A549 (cell line): Measurements from ENCODE around the gene TM4SF20. TPM values are rescaled to one million over a fixed set of nuclear protein-coding genes. Genes with fewer than 3 reads are reported as not detected.

ENCODE experiments used
- ATAC-seq, 2 experiments: fragments of 200-7000 bp in 1 of 2; fragments of >200 bp in 1 of 2; cut with Nextera tagmentation in 1 of 2; cut with Tn5 transposase in 1 of 2; 3 replicates each; pipeline versions ENCODE4 v1.8.0 to v1.9.1; 2018 to 2020; ENCODE audit warnings: mild to moderate bottlenecking in 1 of 2, moderate library complexity in 1 of 2
- CTCF ChIA-PET: fragments of 300-600 bp; sonication (Branson Sonifier 250); formaldehyde crosslinking; extraction: SDS; loops from one replicate; lab custom pipeline; 2021; ENCODE audit warnings: antibody characterized with exemption, inconsistent platforms; lab: Yijun Ruan, JAX
- POLR2A ChIA-PET: fragments of 350-600 bp; formaldehyde crosslinking; extraction: SDS; loops from one replicate; lab custom pipeline; 2021; ENCODE audit warnings: antibody characterized with exemption, inconsistent platforms; lab: Yijun Ruan, JAX
- DNase-seq, 2 experiments: peaks; one replicate each; pipeline versions ENCODE4 v3.0.0 to v3.0.0-alpha.2; 2011 to 2016; ENCODE audit warnings: low read depth in 1 of 2, low spot score in 1 of 2
- FAIRE-seq: peaks from 2 replicates; lab custom pipeline; 2011; peaks lifted over from hg19 to GRCh38; lab: Jason Lieb, UNC
- H3K27ac ChIP-seq, 2 experiments: fragments of >200 bp; sonication (Bioruptor Twin); formaldehyde crosslinking; 3 replicates each; pipeline ENCODE4 v1.5.1; 2016 to 2017
- H3K4me1 ChIP-seq: fragments of >200 bp; sonication (Bioruptor Twin); formaldehyde crosslinking; 3 replicates; pipeline ENCODE4 v1.6.1; 2016
- H3K4me2 ChIP-seq: fragments of >200 bp; sonication (Bioruptor Twin); formaldehyde crosslinking; 3 replicates; pipeline ENCODE4 v1.6.1; 2016
- H3K4me3 ChIP-seq: fragments of >200 bp; sonication (Bioruptor Twin); formaldehyde crosslinking; 3 replicates; pipeline ENCODE4 v1.5.1; 2016
- H3K9me3 ChIP-seq: fragments of >200 bp; sonication (Bioruptor Twin); formaldehyde crosslinking; 3 replicates; pipeline ENCODE4 v1.6.1; 2016
- BHLHE40 ChIP-seq: IDR thresholded peaks from 2 replicates; pipeline ENCODE4 v1.6.1; 2012; ENCODE audit warnings: low read depth, low read length, inconsistent platforms
- CBX2 ChIP-seq: fragments of 200-600 bp; sonication (generic); IDR thresholded peaks from 2 replicates; pipeline ENCODE4 v1.6.1; 2016; ENCODE audit warnings: low read depth, mild to moderate bottlenecking, borderline replicate concordance
- CBX8 ChIP-seq: fragments of 200-600 bp; sonication (generic); IDR thresholded peaks from 2 replicates; pipeline ENCODE4 v1.6.1; 2016
- CHD2 ChIP-seq: fragments of 150-350 bp; IDR thresholded peaks from 2 replicates; pipeline ENCODE4 v1.6.1; 2014; ENCODE audit warnings: low read length; ENCODE audit not compliant: partially characterized antibody
- EHMT2 ChIP-seq: fragments of 200-600 bp; sonication (generic); IDR thresholded peaks from 2 replicates; pipeline ENCODE4 v1.6.1; 2016; ENCODE audit warnings: antibody characterized with exemption, low read depth, mild to moderate bottlenecking, moderate library complexity
- ESRRA ChIP-seq: fragments of 150-350 bp; IDR thresholded peaks from 2 replicates; pipeline ENCODE4 v1.6.1; 2014; ENCODE audit warnings: mild to moderate bottlenecking, low read length, borderline replicate concordance
- FOSB ChIP-seq: fragments of 250-450 bp; sonication (Bioruptor Pico); IDR thresholded peaks from 2 replicates; pipeline ENCODE4 v1.5.0; 2020; ENCODE audit warnings: mild to moderate bottlenecking, moderate library complexity
- HEYL ChIP-seq: fragments of 250-450 bp; sonication (Bioruptor Pico); IDR thresholded peaks from 2 replicates; pipeline ENCODE4 v1.8.0; 2021; ENCODE audit warnings: mild to moderate bottlenecking, moderate library complexity
- HOXA7 ChIP-seq: fragments of 250-450 bp; sonication (Bioruptor Pico); IDR thresholded peaks from 2 replicates; pipeline ENCODE4 v1.5.0; 2020; ENCODE audit warnings: mild to moderate bottlenecking, moderate library complexity
- HOXB5 ChIP-seq: fragments of 250-450 bp; sonication (Bioruptor Pico); IDR thresholded peaks from 2 replicates; pipeline ENCODE4 v1.5.0; 2020; ENCODE audit warnings: mild to moderate bottlenecking, moderate library complexity
- KDM1A ChIP-seq: fragments of 200-600 bp; sonication (generic); IDR thresholded peaks from 2 replicates; pipeline ENCODE4 v1.6.1; 2016; ENCODE audit warnings: low read depth, mild to moderate bottlenecking
- MAFK ChIP-seq: fragments of 450-650 bp; IDR thresholded peaks from 2 replicates; pipeline ENCODE4 v1.6.1; 2014; ENCODE audit not compliant: partially characterized antibody
- NFE2L2 ChIP-seq: fragments of 150-350 bp; conservative IDR thresholded peaks from 2 replicates; pipeline ENCODE4 v1.6.1; 2014; ENCODE audit warnings: low read length
- NR3C1 ChIP-seq: fragments of >200 bp; sonication (Bioruptor Twin); formaldehyde crosslinking; IDR thresholded peaks from 3 replicates; pipeline ENCODE4 v1.6.1; 2017
- PHF8 ChIP-seq: fragments of 200-600 bp; sonication (generic); IDR thresholded peaks from 2 replicates; pipeline ENCODE4 v1.6.1; 2016; ENCODE audit warnings: low read depth, mild to moderate bottlenecking, antibody characterized with exemption, moderate library complexity, borderline replicate concordance
- POLR2AphosphoS2 ChIP-seq: conservative IDR thresholded peaks from 2 replicates; pipeline ENCODE4 v1.6.1; 2012; ENCODE audit warnings: low read length, improper control_type of control experiment, inconsistent platforms
- RCOR1 ChIP-seq: fragments of 150-350 bp; IDR thresholded peaks from 2 replicates; pipeline ENCODE4 v1.6.1; 2014; ENCODE audit warnings: antibody characterized with exemption, low read length, low read depth
- ZNF302 ChIP-seq: fragments of 250-450 bp; sonication (Bioruptor Pico); IDR thresholded peaks from 2 replicates; pipeline ENCODE4 v1.9.0; 2021; ENCODE audit warnings: inconsistent platforms, mild to moderate bottlenecking, moderate library complexity
- WGBS: methylation state at CpG from one replicate; pipeline ENCODE4 v1.1.6; 2017; ENCODE audit errors: missing lambda C conversion rate; 5-methylcytosine and 5-hydroxymethylcytosine counted together
- polyA plus RNA-seq, 4 experiments: library from polyadenylated mRNA; depleted of rRNA in 3 of 4; stranded (reverse); fragments of >200 nt; fragmentation: RNase III in 1 of 4; extraction: RNeasy Plus Mini Kit Qiagen cat#74134 plus additional on column Dnase treatment in 1 of 4; gene quantifications; 2 replicates in 3 of 4; 3 replicates in 1 of 4; pipeline ENCODE4 v1.2.3, GENCODE V29; 2011 to 2017
- TF ChIP-seq, protein P1 (sequence below): fragments of 250-450 bp; sonication (Bioruptor Pico); IDR thresholded peaks from 2 replicates; pipeline ENCODE4 v1.5.0; 2020; ENCODE audit warnings: low read depth, mild to moderate bottlenecking, moderate library complexity
- TF ChIP-seq, protein P2 (sequence below): fragments of >200 bp; sonication (Bioruptor Twin); formaldehyde crosslinking; IDR thresholded peaks from 3 replicates; pipeline ENCODE4 v1.6.1; 2016
- TF ChIP-seq, protein P3 (sequence below): IDR thresholded peaks from 2 replicates; pipeline ENCODE4 v1.6.1; 2012

TM4SF20 gene
- polyA plus RNA-seq, 2 of the 4 experiments (the other 2 are of a cell fraction) = 59.3 to 136 TPM

DNA sequence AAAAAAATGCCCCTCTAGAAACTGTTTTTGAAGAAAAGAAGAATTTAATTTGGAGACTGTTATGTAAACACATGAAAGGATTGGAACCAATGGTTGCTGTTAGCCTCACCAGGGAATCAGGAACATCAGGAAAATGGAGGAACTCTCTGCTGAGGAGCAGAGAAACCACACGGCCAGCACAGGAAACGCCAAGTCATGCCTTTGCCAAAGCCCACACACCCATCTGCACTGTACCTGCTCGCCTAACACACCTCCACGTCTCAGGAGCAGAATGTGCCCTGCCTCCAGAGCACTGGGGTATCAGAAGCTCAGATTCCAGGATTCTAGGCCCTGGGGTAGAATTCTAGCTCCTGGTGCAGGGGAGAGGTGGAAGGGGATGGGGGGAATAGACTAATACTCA lies 18.5 kb upstream of the TM4SF20 start:
- CTCF ChIA-PET = interaction anchor here (1.0 to 8.4 kb wide), 2 partner anchors 9 to 74 kb away, joined by 3 to 52 read pairs; partner anchors contain the start of gene AGFG1
- peaks cover 60% of the 10 kb centered on the region for H3K4me1 ChIP-seq
- H3K9me3 ChIP-seq = no peaks in the 10 kb centered on the region
- no peak for DNase-seq
- FAIRE-seq = no peak
- WGBS = 67% methylated on average over 4 of the region's 4 CpGs
- H3K27ac ChIP-seq = peak overlapping the region; percentile 53 to 88
- POLR2A ChIA-PET = no interaction called here
- H3K4me2 ChIP-seq = no peak overlapping the region
- TF ChIP-seq CBX2 (no peak), HOXB5 (CRISPR knock-in tag) (0 out of 2 replicates have a peak, but pooled peaks have one; percentile 21), CBX8 (no peak), POLR2AphosphoS2 (no peak), ESRRA (no peak), NFE2L2 (peak; percentile 51; the same call in 1 of the 2 replicates), FOSB (no peak), MAFK (peak; percentile 61), PHF8 (no peak)
- TF ChIP-seq, protein P1, sequence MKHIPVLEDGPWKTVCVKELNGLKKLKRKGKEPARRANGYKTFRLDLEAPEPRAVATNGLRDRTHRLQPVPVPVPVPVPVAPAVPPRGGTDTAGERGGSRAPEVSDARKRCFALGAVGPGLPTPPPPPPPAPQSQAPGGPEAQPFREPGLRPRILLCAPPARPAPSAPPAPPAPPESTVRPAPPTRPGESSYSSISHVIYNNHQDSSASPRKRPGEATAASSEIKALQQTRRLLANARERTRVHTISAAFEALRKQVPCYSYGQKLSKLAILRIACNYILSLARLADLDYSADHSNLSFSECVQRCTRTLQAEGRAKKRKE (CRISPR knock-in tag) = no peak
- TF ChIP-seq, protein P2, sequence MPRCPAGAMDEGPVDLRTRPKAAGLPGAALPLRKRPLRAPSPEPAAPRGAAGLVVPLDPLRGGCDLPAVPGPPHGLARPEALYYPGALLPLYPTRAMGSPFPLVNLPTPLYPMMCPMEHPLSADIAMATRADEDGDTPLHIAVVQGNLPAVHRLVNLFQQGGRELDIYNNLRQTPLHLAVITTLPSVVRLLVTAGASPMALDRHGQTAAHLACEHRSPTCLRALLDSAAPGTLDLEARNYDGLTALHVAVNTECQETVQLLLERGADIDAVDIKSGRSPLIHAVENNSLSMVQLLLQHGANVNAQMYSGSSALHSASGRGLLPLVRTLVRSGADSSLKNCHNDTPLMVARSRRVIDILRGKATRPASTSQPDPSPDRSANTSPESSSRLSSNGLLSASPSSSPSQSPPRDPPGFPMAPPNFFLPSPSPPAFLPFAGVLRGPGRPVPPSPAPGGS = no peak
- ATAC-seq = 0 out of 6 replicates have a peak, but pooled peaks of 1 of the 2 experiments have one; percentile 32
- no peak overlapping the region for H3K4me3 ChIP-seq

DNA sequence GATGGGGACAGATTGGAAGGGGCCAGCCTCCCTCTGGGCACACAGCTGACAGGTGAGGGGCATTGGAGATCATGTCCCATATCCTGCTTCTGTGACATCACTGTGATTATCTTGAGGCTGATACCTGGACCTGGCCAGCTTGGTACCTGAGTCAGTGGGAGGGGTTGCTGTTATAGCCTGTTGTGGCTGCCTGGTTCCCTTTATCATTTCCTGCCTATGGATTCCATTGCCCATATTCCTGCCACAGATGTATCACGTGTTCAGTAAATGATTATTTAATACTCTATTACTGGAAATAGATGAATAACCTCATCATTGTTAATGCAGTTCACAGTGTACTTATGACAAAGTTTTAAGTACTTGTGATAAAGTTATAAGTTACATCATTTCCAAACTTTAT lies 16.4 kb upstream of the TM4SF20 start:
- Histone ChIP-seq H3K4me2 (no peak overlapping the region), H3K4me3 (no peak overlapping the region), H3K9me3 (no peaks in the 10 kb centered on the region), H3K4me1 (peaks cover 58% of the 10 kb centered on the region), H3K27ac (peak overlapping the region; percentile 52 to 88)
- DNase-seq (no peak), FAIRE-seq (no peak), ATAC-seq (no peak; a peak in 1 of 6 replicates)
- POLR2A ChIA-PET = no interaction called here
- CTCF ChIA-PET = interaction anchor here (1.0 to 8.4 kb wide), 3 partner anchors 11 to 371 kb away, joined by 3 to 52 read pairs (median 4); no protein-coding TSS in a partner anchor
- no peak for TF ChIP-seq HOXA7
- no peak for TF ChIP-seq KDM1A
- TF ChIP-seq HEYL (CRISPR knock-in tag) = no peak
- no peak for TF ChIP-seq EHMT2
- no peak for TF ChIP-seq BHLHE40
- TF ChIP-seq CHD2 = no peak
- no peak for TF ChIP-seq ZNF302
- TF ChIP-seq RCOR1 = no peak
- TF ChIP-seq, protein P3, sequence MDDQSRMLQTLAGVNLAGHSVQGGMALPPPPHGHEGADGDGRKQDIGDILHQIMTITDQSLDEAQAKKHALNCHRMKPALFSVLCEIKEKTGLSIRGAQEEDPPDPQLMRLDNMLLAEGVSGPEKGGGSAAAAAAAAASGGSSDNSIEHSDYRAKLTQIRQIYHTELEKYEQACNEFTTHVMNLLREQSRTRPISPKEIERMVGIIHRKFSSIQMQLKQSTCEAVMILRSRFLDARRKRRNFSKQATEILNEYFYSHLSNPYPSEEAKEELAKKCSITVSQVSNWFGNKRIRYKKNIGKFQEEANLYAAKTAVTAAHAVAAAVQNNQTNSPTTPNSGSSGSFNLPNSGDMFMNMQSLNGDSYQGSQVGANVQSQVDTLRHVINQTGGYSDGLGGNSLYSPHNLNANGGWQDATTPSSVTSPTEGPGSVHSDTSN = no peak
- TF ChIP-seq HOXB5 (CRISPR knock-in tag) = no peak
- 71% methylated on average over 1 of the region's 1 CpG for WGBS

DNA sequence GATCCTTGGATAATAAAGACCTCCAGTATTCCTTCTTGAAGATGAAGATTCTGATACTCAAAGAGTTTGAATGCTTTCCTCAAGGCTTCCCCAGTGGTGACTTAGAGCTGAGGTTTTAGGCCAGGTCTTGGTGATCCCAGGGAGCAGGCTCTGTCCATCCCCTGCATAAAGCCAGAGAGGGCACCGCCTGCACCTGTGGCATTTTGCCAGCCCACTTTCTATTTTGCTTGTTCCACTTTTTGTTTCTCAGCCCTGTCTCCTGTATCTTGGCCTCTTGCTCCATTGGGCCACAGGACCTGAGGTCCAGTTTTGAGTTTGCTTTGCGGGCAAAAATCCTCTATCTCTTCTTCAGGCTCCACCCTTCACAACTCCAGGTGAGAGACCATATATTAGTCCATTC lies 15.3 kb upstream of the TM4SF20 start:
- WGBS = 63% methylated on average over 2 of the region's 2 CpGs
- ATAC-seq (peak in 1 of 2 experiments; percentile 40; a peak in 2 of 6 replicates), FAIRE-seq (no peak), DNase-seq (no peak)
- POLR2A ChIA-PET = no interaction called here
- Histone ChIP-seq H3K4me1 (peaks cover 56% of the 10 kb centered on the region), H3K27ac (peak overlapping the region; percentile 88 to 99), H3K4me2 (peak overlapping the region; percentile 53), H3K9me3 (0 out of 3 replicates have a peak, but pooled peaks cover 7% of the 10 kb centered on the region), H3K4me3 (no peak overlapping the region)
- TF ChIP-seq NR3C1 (no peak), ZNF302 (no peak), HEYL (CRISPR knock-in tag) (no peak)
- TF ChIP-seq, protein P3 = no peak
- TF ChIP-seq, protein P2 = no peak
- CTCF ChIA-PET = interaction anchor here (8.4 kb wide), 1 partner anchor 12 kb away, joined by 52 read pairs; no protein-coding TSS in a partner anchor
